A673 (cell line): ENCODE measurements around the gene MCM3AP. TPM values are rescaled to one million over a fixed set of nuclear protein-coding genes. Genes with fewer than 3 reads are reported as not detected.

Experiments
- BruUV-seq: library from RNA; stranded (reverse); fragments of 400-500 nt; replicated peaks from 2 replicates; lab custom pipeline; 2021; lab: Mats Ljungman, UMichigan
- CTCF ChIA-PET: fragments of 300-600 bp; sonication (Branson Sonifier 250); formaldehyde crosslinking; loops from one replicate; lab custom pipeline; 2022; ENCODE audit warnings: antibody characterized with exemption; lab: Charles Lee
- POLR2A ChIA-PET: fragments of 300-600 bp; sonication (Branson Sonifier 250); formaldehyde crosslinking; loops from one replicate; lab custom pipeline; 2022; ENCODE audit warnings: antibody characterized with exemption; ENCODE audit not compliant: low non-redundant PET; lab: Charles Lee
- DNase-seq: peaks from one replicate; pipeline ENCODE4 v3.0.0-alpha.2; 2015; ENCODE audit warnings: low spot score
- H3K27ac ChIP-seq: fragments of 200-600 bp; sonication (generic); 2 replicates; pipeline ENCODE4 v1.5.1; 2016; ENCODE audit warnings: mixed run types, low read depth, mild to moderate bottlenecking, mixed read lengths, antibody characterized with exemption, low read length; ENCODE audit not compliant: poor library complexity, severe bottlenecking
- H3K27me3 ChIP-seq: fragments of 200-600 bp; sonication (generic); replicated peaks from 2 replicates; pipeline ENCODE4 v1.6.1; 2017; ENCODE audit warnings: mixed run types, low read depth, mild to moderate bottlenecking, mixed read lengths, antibody characterized with exemption, low read length; ENCODE audit not compliant: insufficient read depth, poor library complexity
- H3K36me3 ChIP-seq: fragments of 200-600 bp; sonication (generic); 2 replicates; pipeline ENCODE4 v1.6.1; 2016; ENCODE audit warnings: mixed run types, mild to moderate bottlenecking, mixed read lengths, antibody characterized with exemption, low read length; ENCODE audit not compliant: insufficient read depth, poor library complexity, severe bottlenecking
- H3K4me1 ChIP-seq: fragments of 200-600 bp; sonication (generic); 2 replicates; pipeline ENCODE4 v1.6.1; 2017; ENCODE audit warnings: mixed run types, mild to moderate bottlenecking, mixed read lengths, antibody characterized with exemption, low read length; ENCODE audit not compliant: insufficient read depth, poor library complexity, severe bottlenecking
- H3K4me3 ChIP-seq: fragments of 200-600 bp; sonication (generic); 2 replicates; pipeline ENCODE4 v1.5.1; 2016; ENCODE audit warnings: low read depth, mixed run types, mild to moderate bottlenecking, mixed read lengths, low read length; ENCODE audit not compliant: poor library complexity, severe bottlenecking
- H3K9me3 ChIP-seq: fragments of 200-600 bp; sonication (generic); 2 replicates; pipeline ENCODE4 v1.6.1; 2016; ENCODE audit warnings: mixed run types, low read depth, mild to moderate bottlenecking, mixed read lengths, antibody characterized with exemption, low read length; ENCODE audit not compliant: poor library complexity, severe bottlenecking
- EZH2 ChIP-seq: fragments of 200-600 bp; sonication (generic); IDR thresholded peaks from 2 replicates; pipeline ENCODE4 v1.6.1; 2017; ENCODE audit warnings: borderline replicate concordance, low read depth, mild to moderate bottlenecking, mixed read lengths, antibody characterized with exemption, low read length; ENCODE audit not compliant: poor library complexity, severe bottlenecking
- intact Hi-C: fragments of 100-400 bp; cut with micrococcal nuclease; formaldehyde crosslinking; loops from one replicate; pipeline ENCODE4 v1.10.0; 2022; ENCODE audit not compliant: unreplicated experiment
- total RNA-seq: library from RNA; stranded (reverse); gene quantifications from 2 replicates; pipeline ENCODE4 v1.2.3, GENCODE V29; 2021
- TF ChIP-seq, protein P1 (sequence below): fragments of 300-800, 200-600 bp; sonication (generic); conservative IDR thresholded peaks from 2 replicates; pipeline ENCODE4 v1.5.1; 2017; ENCODE audit warnings: low read depth, mild to moderate bottlenecking, antibody characterized with exemption, low read length, moderate library complexity, mixed read lengths

MCM3AP gene
- total RNA-seq, 1 experiment from 2014 or later, result 121 TPM

GRCh38 chr21:46323227-46323709 lies 37.9 kb upstream of the MCM3AP start:
- CTCF ChIA-PET, result interaction anchor here (0.5 kb wide), 1 partner anchor 350 kb away, joined by 8 read pairs; no protein-coding TSS in a partner anchor
- peak overlapping the region; percentile 89 for H3K4me3 ChIP-seq
- DNase-seq, result no peak
- BruUV-seq, result no TSS peak
- TF ChIP-seq, protein P1, sequence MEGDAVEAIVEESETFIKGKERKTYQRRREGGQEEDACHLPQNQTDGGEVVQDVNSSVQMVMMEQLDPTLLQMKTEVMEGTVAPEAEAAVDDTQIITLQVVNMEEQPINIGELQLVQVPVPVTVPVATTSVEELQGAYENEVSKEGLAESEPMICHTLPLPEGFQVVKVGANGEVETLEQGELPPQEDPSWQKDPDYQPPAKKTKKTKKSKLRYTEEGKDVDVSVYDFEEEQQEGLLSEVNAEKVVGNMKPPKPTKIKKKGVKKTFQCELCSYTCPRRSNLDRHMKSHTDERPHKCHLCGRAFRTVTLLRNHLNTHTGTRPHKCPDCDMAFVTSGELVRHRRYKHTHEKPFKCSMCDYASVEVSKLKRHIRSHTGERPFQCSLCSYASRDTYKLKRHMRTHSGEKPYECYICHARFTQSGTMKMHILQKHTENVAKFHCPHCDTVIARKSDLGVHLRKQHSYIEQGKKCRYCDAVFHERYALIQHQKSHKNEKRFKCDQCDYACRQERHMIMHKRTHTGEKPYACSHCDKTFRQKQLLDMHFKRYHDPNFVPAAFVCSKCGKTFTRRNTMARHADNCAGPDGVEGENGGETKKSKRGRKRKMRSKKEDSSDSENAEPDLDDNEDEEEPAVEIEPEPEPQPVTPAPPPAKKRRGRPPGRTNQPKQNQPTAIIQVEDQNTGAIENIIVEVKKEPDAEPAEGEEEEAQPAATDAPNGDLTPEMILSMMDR, result no peak
- TF ChIP-seq EZH2, result no peak
- H3K4me1 ChIP-seq, result peaks cover 27% of the 10 kb centered on the region
- intact Hi-C loops, result loop anchor here (5.0 kb wide), 1 partner anchor 96 kb away; the partner anchor contains the start of gene LSS
- H3K27me3 ChIP-seq, result no peaks in the 10 kb centered on the region
- H3K36me3 ChIP-seq, result peaks cover 25% of the 10 kb centered on the region
- H3K27ac ChIP-seq, result peak overlapping the region; percentile 100
- H3K9me3 ChIP-seq, result no peaks in the 10 kb centered on the region
- POLR2A ChIA-PET, result interaction anchor here (0.6 kb wide), 3 partner anchors 9 to 105 kb away, joined by 3 to 11 read pairs (median 5); no protein-coding TSS in a partner anchor

DNA sequence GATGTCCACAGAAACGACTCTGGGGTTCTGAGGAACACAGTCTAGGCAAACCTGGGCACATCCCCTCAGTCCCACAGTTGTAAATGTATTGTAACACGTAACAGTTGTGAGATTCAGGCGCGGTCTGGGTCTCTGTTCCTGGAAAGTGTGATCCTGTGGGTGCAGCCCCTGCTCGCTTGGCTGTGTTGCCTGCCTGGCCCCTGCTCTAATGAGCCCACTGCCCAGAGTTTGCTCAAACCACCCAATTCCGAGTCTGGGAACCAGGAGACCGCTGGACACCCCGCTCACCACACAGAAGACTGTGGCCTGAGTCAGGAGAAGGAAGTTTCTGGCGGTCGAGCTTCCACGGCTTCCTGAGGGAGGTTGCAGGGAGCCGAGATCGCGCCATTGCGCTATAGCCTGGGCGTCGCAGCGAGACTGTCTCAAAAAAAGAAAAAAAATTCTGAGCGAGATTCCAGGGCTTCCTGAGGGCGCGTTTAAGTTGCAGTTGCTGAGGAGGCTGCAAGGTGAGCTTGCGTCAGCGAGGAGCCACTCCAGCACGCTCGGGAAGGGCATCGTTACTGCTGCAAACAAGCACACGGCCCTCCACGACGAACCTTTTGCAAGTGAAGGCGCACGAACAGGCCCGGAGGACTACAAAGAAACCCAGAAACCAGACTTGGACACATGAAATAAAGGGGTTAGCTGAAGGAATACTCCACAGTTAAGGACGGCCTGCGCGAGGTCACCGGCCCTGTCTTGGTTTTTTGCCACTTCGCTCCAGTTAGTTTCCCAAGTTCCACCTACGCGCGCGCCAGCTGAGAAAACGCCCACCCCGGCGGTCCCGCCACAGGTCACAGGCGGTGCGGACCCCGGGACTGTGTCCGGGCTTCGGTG lies 37.2 kb upstream of the MCM3AP start:
- H3K27ac ChIP-seq, result peak overlapping the region; percentile 100
- TF ChIP-seq, protein P1, result no peak
- no peak for TF ChIP-seq EZH2
- ChIA-PET POLR2A (interaction anchor here (0.6 kb wide), 2 partner anchors 8 to 104 kb away, joined by 3 to 11 read pairs; no protein-coding TSS in a partner anchor), CTCF (no interaction called here)
- H3K4me3 ChIP-seq, result peak overlapping the region; percentile 89
- H3K9me3 ChIP-seq, result no peaks in the 10 kb centered on the region
- peak; percentile 31 for DNase-seq
- peaks cover 27% of the 10 kb centered on the region for H3K4me1 ChIP-seq
- no peaks in the 10 kb centered on the region for H3K27me3 ChIP-seq
- intact Hi-C loops, result loop anchor here (5.0 kb wide), 1 partner anchor 95 kb away; the partner anchor contains the start of gene LSS
- peaks cover 28% of the 10 kb centered on the region for H3K36me3 ChIP-seq
- BruUV-seq, result no TSS peak

GRCh38 chr21:46320331-46320801 lies 35.0 kb upstream of the MCM3AP start:
- H3K4me1 ChIP-seq, result peaks cover 18% of the 10 kb centered on the region
- no peak for TF ChIP-seq EZH2
- TF ChIP-seq, protein P1, result no peak
- no peaks in the 10 kb centered on the region for H3K27me3 ChIP-seq
- H3K9me3 ChIP-seq, result no peaks in the 10 kb centered on the region
- intact Hi-C loops, result loop anchor here (5.0 kb wide), 1 partner anchor 93 kb away; the partner anchor contains the start of gene LSS
- H3K4me3 ChIP-seq, result peak overlapping the region; percentile 89
- H3K27ac ChIP-seq, result no peak overlapping the region
- ChIA-PET CTCF (no interaction called here), POLR2A (no interaction called here)
- no TSS peak for BruUV-seq
- H3K36me3 ChIP-seq, result peaks cover 33% of the 10 kb centered on the region
- DNase-seq, result no peak
